ENCODE measurements around the gene SLC36A2. TPM values are rescaled to one million over a fixed set of nuclear protein-coding genes. Genes with fewer than 3 reads are reported as not detected.

SLC36A2 gene
- total RNA-seq (2021) (not detected in 2 replicates), Bru-seq, nascent RNA (not detected), BruChase-seq, experiment 1, labeled RNA remaining after a 2-hour chase (not detected), BruChase-seq, experiment 2, labeled RNA remaining after a 6-hour chase (not detected)
- long read RNA-seq: 0 reads

DNA sequence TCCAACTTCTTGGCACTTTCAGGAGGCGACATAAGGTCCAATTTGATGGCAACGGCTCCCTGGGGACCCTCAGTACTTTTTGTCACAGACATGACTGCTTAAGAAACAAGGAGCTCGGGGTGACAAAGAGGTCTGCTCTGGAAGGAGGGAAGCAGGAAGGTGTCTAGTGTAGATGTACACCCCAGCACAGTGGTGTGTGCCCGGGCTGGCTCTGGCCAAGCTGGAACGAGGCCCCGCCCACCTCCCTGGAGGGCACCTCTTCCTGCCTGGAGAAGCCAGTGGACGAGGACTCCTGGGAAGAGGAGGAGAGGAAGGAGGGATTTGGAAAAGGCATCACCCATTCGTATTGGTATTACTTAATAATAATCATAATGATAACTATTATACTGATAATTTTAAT, at the start of gene SLC36A2:
Gene SLC36A2 (minus strand): TSS at position 191 of the 400 bp plus-strand sequence. CDS start 99 bp downstream, at position 92.
- DNase-seq (ENCODE audit: low spot score): no peak
- no peak within 1 kb of the TSS for H3K27ac ChIP-seq (ENCODE audit: low read depth, low read length, poor library complexity, severe bottlenecking)
- CTCF ChIA-PET: no interaction called here
- intact Hi-C loops (cut with micrococcal nuclease; ENCODE audit: unreplicated experiment): no loop called here
- peaks cover 41% of the 10 kb centered on the region for H3K27me3 ChIP-seq (replicated peaks; ENCODE audit: insufficient read depth, low read depth, low read length, poor library complexity)
- POLR2A ChIA-PET (ENCODE audit: low non-redundant PET): no interaction called here
- no peak for TF ChIP-seq EZH2 (IDR thresholded peaks at IDR 0.05; ENCODE audit: borderline replicate concordance, low read depth, low read length, poor library complexity, severe bottlenecking)
- TF ChIP-seq, protein P1, sequence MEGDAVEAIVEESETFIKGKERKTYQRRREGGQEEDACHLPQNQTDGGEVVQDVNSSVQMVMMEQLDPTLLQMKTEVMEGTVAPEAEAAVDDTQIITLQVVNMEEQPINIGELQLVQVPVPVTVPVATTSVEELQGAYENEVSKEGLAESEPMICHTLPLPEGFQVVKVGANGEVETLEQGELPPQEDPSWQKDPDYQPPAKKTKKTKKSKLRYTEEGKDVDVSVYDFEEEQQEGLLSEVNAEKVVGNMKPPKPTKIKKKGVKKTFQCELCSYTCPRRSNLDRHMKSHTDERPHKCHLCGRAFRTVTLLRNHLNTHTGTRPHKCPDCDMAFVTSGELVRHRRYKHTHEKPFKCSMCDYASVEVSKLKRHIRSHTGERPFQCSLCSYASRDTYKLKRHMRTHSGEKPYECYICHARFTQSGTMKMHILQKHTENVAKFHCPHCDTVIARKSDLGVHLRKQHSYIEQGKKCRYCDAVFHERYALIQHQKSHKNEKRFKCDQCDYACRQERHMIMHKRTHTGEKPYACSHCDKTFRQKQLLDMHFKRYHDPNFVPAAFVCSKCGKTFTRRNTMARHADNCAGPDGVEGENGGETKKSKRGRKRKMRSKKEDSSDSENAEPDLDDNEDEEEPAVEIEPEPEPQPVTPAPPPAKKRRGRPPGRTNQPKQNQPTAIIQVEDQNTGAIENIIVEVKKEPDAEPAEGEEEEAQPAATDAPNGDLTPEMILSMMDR (conservative IDR thresholded peaks at IDR 0.05; ENCODE audit: low read depth, low read length): no peak
- BruUV-seq (replicated peaks): no TSS peak
- H3K4me1 ChIP-seq (ENCODE audit: insufficient read depth, low read length, poor library complexity, severe bottlenecking): no peaks in the 10 kb centered on the region
- H3K9me3 ChIP-seq (ENCODE audit: low read depth, low read length, poor library complexity, severe bottlenecking): no peaks in the 10 kb centered on the region
- H3K4me3 ChIP-seq (ENCODE audit: low read depth, low read length, poor library complexity, severe bottlenecking): no peak within 1 kb of the TSS
- no peaks in the 10 kb centered on the region for H3K36me3 ChIP-seq (ENCODE audit: insufficient read depth, low read length, poor library complexity, severe bottlenecking)

DNA sequence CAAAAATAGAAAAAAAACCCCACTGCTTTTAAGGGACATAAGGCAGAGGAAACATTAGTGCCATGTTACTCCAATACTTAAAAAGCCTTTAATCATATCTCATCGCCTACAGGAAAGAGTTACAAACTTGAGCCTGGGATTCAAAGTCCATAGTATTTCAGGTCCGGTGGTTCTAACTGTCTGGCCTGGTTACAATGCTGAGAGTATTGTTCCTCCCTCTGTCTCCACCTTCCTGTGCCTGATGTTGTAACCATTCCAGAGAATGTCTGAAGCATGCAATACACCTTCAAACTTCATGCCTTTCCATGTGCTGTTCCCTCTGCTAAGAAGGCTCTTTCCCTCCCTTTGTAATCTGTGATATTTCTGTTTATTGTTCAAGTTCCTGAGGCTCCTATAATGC, 41.6 kb upstream of the SLC36A2 start:
- BruUV-seq (replicated peaks): no TSS peak
- H3K9me3 ChIP-seq (ENCODE audit: low read depth, low read length, poor library complexity, severe bottlenecking): no peaks in the 10 kb centered on the region
- no peak overlapping the region for H3K4me3 ChIP-seq (ENCODE audit: low read depth, low read length, poor library complexity, severe bottlenecking)
- TF ChIP-seq EZH2 (IDR thresholded peaks at IDR 0.05; ENCODE audit: borderline replicate concordance, low read depth, low read length, poor library complexity, severe bottlenecking): no peak
- TF ChIP-seq, protein P1 (conservative IDR thresholded peaks at IDR 0.05; ENCODE audit: low read depth, low read length): no peak
- no peaks in the 10 kb centered on the region for H3K27me3 ChIP-seq (replicated peaks; ENCODE audit: insufficient read depth, low read depth, low read length, poor library complexity)
- no peaks in the 10 kb centered on the region for H3K36me3 ChIP-seq (ENCODE audit: insufficient read depth, low read length, poor library complexity, severe bottlenecking)
- DNase-seq (ENCODE audit: low spot score): no peak
- no peak overlapping the region for H3K27ac ChIP-seq (ENCODE audit: low read depth, low read length, poor library complexity, severe bottlenecking)
- no peaks in the 10 kb centered on the region for H3K4me1 ChIP-seq (ENCODE audit: insufficient read depth, low read length, poor library complexity, severe bottlenecking)
- ChIA-PET CTCF (no interaction called here), POLR2A (ENCODE audit: low non-redundant PET) (no interaction called here)
- intact Hi-C loops (cut with micrococcal nuclease; ENCODE audit: unreplicated experiment): no loop called here

DNA sequence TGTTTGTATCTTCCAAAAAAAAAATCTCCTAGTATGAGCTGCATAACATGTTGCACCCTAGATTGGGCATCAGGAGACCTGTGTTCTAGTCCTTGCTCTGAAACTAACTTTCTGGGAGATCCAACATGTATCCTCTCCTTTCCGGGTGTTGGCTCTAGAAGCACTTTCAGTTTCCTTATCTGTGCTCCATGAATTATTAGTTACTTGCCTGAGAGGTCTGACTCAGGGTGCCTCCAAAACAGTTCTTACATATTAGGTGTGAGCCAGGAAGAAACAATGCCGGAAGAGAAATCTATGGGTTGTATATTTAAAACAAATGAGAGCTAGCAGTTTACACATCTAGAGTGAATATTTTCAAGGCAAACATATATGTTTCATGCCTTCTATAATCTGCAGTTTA, 36.7 kb upstream of the SLC36A2 start:
- H3K9me3 ChIP-seq (ENCODE audit: low read depth, low read length, poor library complexity, severe bottlenecking): no peaks in the 10 kb centered on the region
- TF ChIP-seq, protein P1 (conservative IDR thresholded peaks at IDR 0.05; ENCODE audit: low read depth, low read length): no peak
- TF ChIP-seq EZH2 (IDR thresholded peaks at IDR 0.05; ENCODE audit: borderline replicate concordance, low read depth, low read length, poor library complexity, severe bottlenecking): no peak
- no peaks in the 10 kb centered on the region for H3K27me3 ChIP-seq (replicated peaks; ENCODE audit: insufficient read depth, low read depth, low read length, poor library complexity)
- DNase-seq (ENCODE audit: low spot score): no peak
- POLR2A ChIA-PET (ENCODE audit: low non-redundant PET): no interaction called here
- H3K27ac ChIP-seq (ENCODE audit: low read depth, low read length, poor library complexity, severe bottlenecking): no peak overlapping the region
- CTCF ChIA-PET: no interaction called here
- BruUV-seq (replicated peaks): no TSS peak
- no peaks in the 10 kb centered on the region for H3K4me1 ChIP-seq (ENCODE audit: insufficient read depth, low read length, poor library complexity, severe bottlenecking)
- H3K36me3 ChIP-seq (ENCODE audit: insufficient read depth, low read length, poor library complexity, severe bottlenecking): no peaks in the 10 kb centered on the region
- intact Hi-C loops (cut with micrococcal nuclease; ENCODE audit: unreplicated experiment): no loop called here
- H3K4me3 ChIP-seq (ENCODE audit: low read depth, low read length, poor library complexity, severe bottlenecking): no peak overlapping the region

All from A673 (cell line).